Smooth muscle cell (in vitro differentiated cells): ENCODE data around the gene JARID2. TPM values are rescaled to one million over a fixed set of nuclear protein-coding genes. Genes with fewer than 3 reads are reported as not detected.

ENCODE experiments used
- DNase-seq: peaks from one replicate; lab custom pipeline; 2025; ENCODE audit not compliant: unreplicated experiment; lab: John Stamatoyannopoulos, UW
- H2AFZ ChIP-seq: fragments of 200-600 bp; sonication (generic); 2 replicates; pipeline ENCODE4 v1.6.0; 2016; ENCODE audit warnings: antibody characterized with exemption, low read depth, mild to moderate bottlenecking
- H3F3A ChIP-seq: fragments of 200-600 bp; sonication (generic); 2 replicates; pipeline ENCODE4 v1.6.0; 2017; ENCODE audit warnings: antibody characterized with exemption, low read depth
- H3K27ac ChIP-seq: fragments of 200-600 bp; sonication (generic); 2 replicates; pipeline ENCODE4 v1.5.1; 2016; ENCODE audit warnings: low read depth, mild to moderate bottlenecking
- H3K27me3 ChIP-seq: fragments of 200-600 bp; sonication (generic); 2 replicates; pipeline ENCODE4 v1.6.1; 2016; ENCODE audit warnings: low read depth, mild to moderate bottlenecking
- H3K36me3 ChIP-seq: fragments of 200-600 bp; sonication (generic); 2 replicates; pipeline ENCODE4 v1.5.1; 2016; ENCODE audit warnings: low read depth
- H3K4me1 ChIP-seq: fragments of 200-600 bp; sonication (generic); 2 replicates; pipeline ENCODE4 v1.5.1; 2016; ENCODE audit warnings: low read depth
- H3K4me2 ChIP-seq: fragments of 200-600 bp; sonication (generic); 2 replicates; pipeline ENCODE4 v1.6.0; 2016; ENCODE audit warnings: mild to moderate bottlenecking
- H3K4me3 ChIP-seq: fragments of 200-600 bp; sonication (generic); 2 replicates; pipeline ENCODE4 v1.5.1; 2016; ENCODE audit warnings: mild to moderate bottlenecking
- H3K79me2 ChIP-seq: fragments of 200-600 bp; sonication (generic); 2 replicates; pipeline ENCODE4 v1.6.0; 2016; ENCODE audit warnings: low read depth, mild to moderate bottlenecking
- H3K9ac ChIP-seq: fragments of 200-600 bp; sonication (generic); 2 replicates; pipeline ENCODE4 v1.6.0; 2016; ENCODE audit warnings: low read depth
- H3K9me3 ChIP-seq: fragments of 200-600 bp; sonication (generic); replicated peaks from 2 replicates; pipeline ENCODE4 v1.5.1; 2016; ENCODE audit warnings: low read depth
- H4K20me1 ChIP-seq: fragments of 200-600 bp; sonication (generic); 2 replicates; pipeline ENCODE4 v1.6.0; 2016; ENCODE audit warnings: low read depth
- WGBS: methylation state at CpG from one replicate; pipeline ENCODE4 v1.1.7; 2016; ENCODE audit warnings: low lambda C conversion rate; 5-methylcytosine and 5-hydroxymethylcytosine counted together
- polyA plus RNA-seq: library from polyadenylated mRNA; unstranded; fragments of >200 nt; fragmentation: Nextera tagmentation; extraction: Ambion mirVana; gene quantifications from 2 replicates; pipeline ENCODE4 v1.2.1, GENCODE V29; 2016
- total RNA-seq: library from RNA; depleted of rRNA; stranded (reverse); fragments of >200 nt; gene quantifications from 2 replicates; pipeline ENCODE4 v1.2.3, GENCODE V29; 2014
- TF ChIP-seq, protein P1 (sequence below): fragments of 200-600 bp; sonication (generic); IDR thresholded peaks from 2 replicates; pipeline ENCODE4 v1.5.1; 2017; ENCODE audit warnings: borderline replicate concordance, mild to moderate bottlenecking, antibody characterized with exemption; ENCODE audit not compliant: insufficient read depth, poor library complexity, severe bottlenecking

Gene JARID2
- total and polyA plus RNA-seq, 2 experiments from 2014 or later, result 5.2 to 10.2 TPM

- Histone ChIP-seq H2AFZ (no peak overlapping the region), H4K20me1 (peaks cover 100% of the 10 kb centered on the region), H3F3A (peaks cover 9% of the 10 kb centered on the region), H3K4me1 (peaks cover 61% of the 10 kb centered on the region), H3K79me2 (peaks cover 75% of the 10 kb centered on the region), H3K9me3 (no peaks in the 10 kb centered on the region), H3K4me3 (no peak overlapping the region), H3K4me2 (no peak overlapping the region), H3K36me3 (no peaks in the 10 kb centered on the region), H3K27me3 (no peaks in the 10 kb centered on the region), H3K9ac (no peak overlapping the region), H3K27ac (no peak overlapping the region)
- DNase-seq, result no peak
- TF ChIP-seq, protein P1, sequence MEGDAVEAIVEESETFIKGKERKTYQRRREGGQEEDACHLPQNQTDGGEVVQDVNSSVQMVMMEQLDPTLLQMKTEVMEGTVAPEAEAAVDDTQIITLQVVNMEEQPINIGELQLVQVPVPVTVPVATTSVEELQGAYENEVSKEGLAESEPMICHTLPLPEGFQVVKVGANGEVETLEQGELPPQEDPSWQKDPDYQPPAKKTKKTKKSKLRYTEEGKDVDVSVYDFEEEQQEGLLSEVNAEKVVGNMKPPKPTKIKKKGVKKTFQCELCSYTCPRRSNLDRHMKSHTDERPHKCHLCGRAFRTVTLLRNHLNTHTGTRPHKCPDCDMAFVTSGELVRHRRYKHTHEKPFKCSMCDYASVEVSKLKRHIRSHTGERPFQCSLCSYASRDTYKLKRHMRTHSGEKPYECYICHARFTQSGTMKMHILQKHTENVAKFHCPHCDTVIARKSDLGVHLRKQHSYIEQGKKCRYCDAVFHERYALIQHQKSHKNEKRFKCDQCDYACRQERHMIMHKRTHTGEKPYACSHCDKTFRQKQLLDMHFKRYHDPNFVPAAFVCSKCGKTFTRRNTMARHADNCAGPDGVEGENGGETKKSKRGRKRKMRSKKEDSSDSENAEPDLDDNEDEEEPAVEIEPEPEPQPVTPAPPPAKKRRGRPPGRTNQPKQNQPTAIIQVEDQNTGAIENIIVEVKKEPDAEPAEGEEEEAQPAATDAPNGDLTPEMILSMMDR, result no peak
- WGBS, result 79% methylated on average over 13 of the region's 13 CpGs
Observed at GRCh38 chr6:15263780-15264374, 18.0 kb downstream of the JARID2 start.

GRCh38 chr6:15264412-15264811 is 18.5 kb downstream of the JARID2 start:
- Histone ChIP-seq H3K4me2 (peak overlapping the region; percentile 28), H3K79me2 (peaks cover 80% of the 10 kb centered on the region)

DNA sequence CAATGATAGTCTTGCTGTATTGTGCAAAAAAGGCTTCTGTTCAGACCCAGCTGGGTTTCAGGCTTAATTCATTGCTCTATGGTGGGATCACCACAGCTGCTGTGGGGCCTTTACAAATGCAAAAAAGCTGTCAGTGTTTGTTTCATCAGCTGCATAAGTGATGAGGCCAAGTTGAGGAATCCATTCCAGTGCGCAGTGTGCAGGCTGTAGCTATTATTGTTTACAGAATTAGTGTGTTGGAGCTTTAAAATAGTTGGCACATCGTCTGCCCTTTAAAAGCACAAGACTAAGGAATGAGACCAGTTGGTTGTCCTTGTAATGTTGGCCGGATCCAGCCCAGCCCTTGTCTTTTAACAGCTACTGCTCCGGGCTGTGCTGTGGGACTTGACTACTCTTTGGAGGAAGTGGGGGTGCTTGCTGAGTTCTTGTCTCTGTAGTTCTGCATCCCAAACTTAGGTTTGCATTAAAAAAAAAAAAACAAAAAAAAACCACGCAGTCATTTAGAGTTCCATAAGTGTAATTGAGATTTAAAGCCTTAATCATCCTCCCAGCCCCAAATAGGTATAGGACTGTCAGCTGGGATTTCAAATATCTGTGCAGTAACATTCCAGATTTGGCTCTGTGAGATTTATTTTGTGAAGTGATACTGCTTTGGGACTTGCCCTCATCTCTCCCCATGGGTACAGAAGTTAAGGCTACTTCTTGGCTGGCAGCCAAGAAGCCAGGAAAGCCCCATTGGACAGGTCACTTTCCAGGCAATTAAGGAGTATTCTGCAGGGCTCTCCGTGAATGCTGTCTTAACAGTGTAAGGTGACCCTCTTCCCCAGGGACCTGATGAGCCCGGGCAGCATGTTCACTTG is 19.3 kb downstream of the JARID2 start:
- Histone ChIP-seq H3F3A (peaks cover 6% of the 10 kb centered on the region), H3K27ac (no peak overlapping the region), H3K9ac (no peak overlapping the region), H2AFZ (no peak overlapping the region), H3K79me2 (peaks cover 85% of the 10 kb centered on the region), H3K27me3 (no peaks in the 10 kb centered on the region), H3K9me3 (no peaks in the 10 kb centered on the region), H4K20me1 (peaks cover 100% of the 10 kb centered on the region), H3K4me1 (peaks cover 65% of the 10 kb centered on the region), H3K4me3 (no peak overlapping the region), H3K4me2 (peak overlapping the region; percentile 28), H3K36me3 (no peaks in the 10 kb centered on the region)
- no peak for DNase-seq
- TF ChIP-seq, protein P1, result no peak
- WGBS, result 34% methylated on average over 7 of the region's 7 CpGs

More at GRCh38 chr6:15264412-15264811, 18.5 kb downstream of the JARID2 start:
- Histone ChIP-seq H3K27ac (no peak overlapping the region), H3F3A (peaks cover 9% of the 10 kb centered on the region), H2AFZ (no peak overlapping the region), H3K4me3 (no peak overlapping the region), H3K4me1 (peaks cover 67% of the 10 kb centered on the region), H3K9ac (no peak overlapping the region), H3K9me3 (no peaks in the 10 kb centered on the region), H3K36me3 (no peaks in the 10 kb centered on the region), H3K27me3 (no peaks in the 10 kb centered on the region), H4K20me1 (peaks cover 100% of the 10 kb centered on the region)
- DNase-seq, result no peak
- TF ChIP-seq, protein P1, result no peak
- 77% methylated on average over 3 of the region's 3 CpGs for WGBS
